Measurements from ENCODE around the gene VMO1. TPM values are rescaled to one million over a fixed set of nuclear protein-coding genes. Genes with fewer than 3 reads are reported as not detected.

VMO1 gene
- total RNA-seq, 3 donors from 2014 or later: 0.33 TPM; not detected in 2

- Mint-ChIP-seq H3K36me3 (ENCODE audit: insufficient read depth) (peaks cover 1% of the 10 kb centered on the region), H3K27me3 (ENCODE audit: low read depth) (peaks cover 24% of the 10 kb centered on the region), H3K9me3 (no peaks in the 10 kb centered on the region), H3K4me3 (peak overlapping the region; percentile 80), H3K4me1 (ENCODE audit: low read depth) (peaks cover 22% of the 10 kb centered on the region)
- DNase-seq (no peak), ATAC-seq (peak in 1 of 2 donors; percentile 19)
Observed at GRCh38 chr17:4738136-4739121, 47.7 kb downstream of the VMO1 start.

- no peak overlapping the region for H3K4me3 Mint-ChIP-seq
- DNase-seq: no peak
- peaks cover 14% of the 10 kb centered on the region for H3K27me3 Mint-ChIP-seq (ENCODE audit: low read depth)
- peaks cover 34% of the 10 kb centered on the region for H3K4me1 Mint-ChIP-seq (ENCODE audit: low read depth)
- H3K9me3 Mint-ChIP-seq: no peaks in the 10 kb centered on the region
- ATAC-seq: no peak
- H3K36me3 Mint-ChIP-seq (ENCODE audit: insufficient read depth): peaks cover 1% of the 10 kb centered on the region
Observed at GRCh38 chr17:4735876-4736651, 50.1 kb downstream of the VMO1 start.

Other genes starting within 250 kb of the VMO1 start
- 100 to 1,000 TPM; 261 to 278 (median 263) TPM for gene MYBBP1A, start 231.0 kb downstream of the VMO1 start, total RNA-seq
- not detected for gene GGT6, start 225.8 kb downstream of the VMO1 start, total RNA-seq
- gene SMTNL2, start 201.8 kb downstream of the VMO1 start, total RNA-seq: not detected
- gene ALOX15, start 144.7 kb downstream of the VMO1 start, total RNA-seq: not detected
- 100 to 1,000 TPM; 163 to 189 (median 188) TPM for gene PELP1, start 82.2 kb downstream of the VMO1 start, total RNA-seq
- gene ARRB2, start 75.7 kb downstream of the VMO1 start, total RNA-seq: 10 to 100 TPM; 89.7 to 99.4 (median 94.7) TPM
- gene MED11, start 54.9 kb downstream of the VMO1 start, total RNA-seq: 10 to 100 TPM; 19.6 to 21.6 (median 20.6) TPM
- under 1 TPM in 1 of 3 donors, not detected in 2; 0.13 TPM for gene ZMYND15, start 46.5 kb downstream of the VMO1 start, total RNA-seq
- gene CXCL16, start 46.4 kb downstream of the VMO1 start, total RNA-seq: 1 to 10 TPM in 2 of 3 donors, under 1 TPM in 1; 0.76 to 1.5 (median 1.3) TPM
- not detected for gene TM4SF5, start 14.5 kb downstream of the VMO1 start, total RNA-seq
- gene GLTPD2, start 2.6 kb upstream of the VMO1 start, total RNA-seq: not detected
- gene PSMB6, start 9.8 kb upstream of the VMO1 start, total RNA-seq: 100 to 1,000 TPM; 283 to 292 (median 291) TPM
- gene PLD2, start 20.8 kb upstream of the VMO1 start, total RNA-seq: 10 to 100 TPM in 1 of 3 donors, 1 to 10 TPM in 2; 6.5 to 12.6 (median 8.9) TPM
- gene MINK1, start 47.0 kb upstream of the VMO1 start, total RNA-seq: 10 to 100 TPM; 43.3 to 51.5 (median 45.1) TPM
- gene C17orf107, start 113.2 kb upstream of the VMO1 start, total RNA-seq: 1 to 10 TPM; 1.5 to 3.6 (median 2.7) TPM
- under 1 TPM; 0.18 to 0.71 (median 0.35) TPM for gene CHRNE, start 116.7 kb upstream of the VMO1 start, total RNA-seq
- gene GP1BA, start 145.9 kb upstream of the VMO1 start, total RNA-seq: under 1 TPM; 0.21 to 0.49 (median 0.25) TPM
- 100 to 1,000 TPM in 1 of 3 donors, 10 to 100 TPM in 2; 89.7 to 102 (median 98.1) TPM for gene SLC25A11, start 153.7 kb upstream of the VMO1 start, total RNA-seq
- 100 to 1,000 TPM; 121 to 140 (median 129) TPM for gene RNF167, start 153.9 kb upstream of the VMO1 start, total RNA-seq
- gene PFN1, start 162.2 kb upstream of the VMO1 start, total RNA-seq: 1,000 to 10,000 TPM; 1,652 to 1,716 (median 1,674) TPM
- 10 to 100 TPM; 25.8 to 26.9 (median 26.0) TPM for gene ENO3, start 164.8 kb upstream of the VMO1 start, total RNA-seq
- 10 to 100 TPM; 47.7 to 67.4 (median 56.9) TPM for gene SPAG7, start 181.5 kb upstream of the VMO1 start, total RNA-seq
- gene CAMTA2, start 201.3 kb upstream of the VMO1 start, total RNA-seq: 100 to 1,000 TPM in 2 of 3 donors, 10 to 100 TPM in 1; 87.8 to 141 (median 101) TPM
- gene INCA1, start 211.2 kb upstream of the VMO1 start, total RNA-seq: under 1 TPM in 2 of 3 donors, not detected in 1; 0.16 to 0.30 TPM
- 10 to 100 TPM; 42.7 to 49.9 (median 49.4) TPM for gene KIF1C, start 211.6 kb upstream of the VMO1 start, total RNA-seq
- gene SLC52A1, start 249.1 kb upstream of the VMO1 start, total RNA-seq: under 1 TPM in 1 of 3 donors, not detected in 2; 0.08 TPM